H1 (cell line): ENCODE results near the gene NELFCD.

Source experiments
- ATF2 ChIP-seq: IDR thresholded peaks from 2 replicates; pipeline ENCODE4 v1.6.1; 2012; ENCODE audit warnings: low read length, inconsistent platforms
- CHD2 ChIP-seq: IDR thresholded peaks from 2 replicates; pipeline ENCODE4 v1.6.1; 2012; ENCODE audit warnings: low read length, improper control_type of control experiment
- CTCF ChIP-seq, 3 experiments: IDR thresholded peaks; 1 replicate in 2 of 3; 2 replicates in 1 of 3; pipeline versions ENCODE4 v1.5.1 to v1.6.1; 2011; ENCODE audit warnings: low read length in 3 of 3, mild to moderate bottlenecking in 3 of 3, inconsistent platforms in 2 of 3, low read depth in 1 of 3, moderate library complexity in 1 of 3; ENCODE audit not compliant: insufficient read depth in 1 of 3; ENCODE audit errors: control extremely low read depth in 1 of 3
- EP300 ChIP-seq, 2 experiments: IDR thresholded peaks; 1 replicate in 1 of 2; 2 replicates in 1 of 2; pipeline ENCODE4 v1.6.1; 2011 to 2012; ENCODE audit warnings: low read depth in 2 of 2, low read length in 2 of 2, mild to moderate bottlenecking in 2 of 2, borderline replicate concordance in 1 of 2, inconsistent platforms in 1 of 2, moderate library complexity in 1 of 2
- EZH2 ChIP-seq: fragments of 200-600 bp; sonication (generic); IDR thresholded peaks from 2 replicates; pipeline ENCODE4 v1.7.1; 2012; ENCODE audit warnings: low read depth, mild to moderate bottlenecking, moderate library complexity, low read length, inconsistent platforms; ENCODE audit not compliant: severe bottlenecking
- GABPA ChIP-seq: IDR thresholded peaks from 2 replicates; pipeline ENCODE4 v1.6.1; 2011; ENCODE audit warnings: mild to moderate bottlenecking, low read length, moderate library complexity, borderline replicate concordance; ENCODE audit not compliant: insufficient read depth
- HDAC6 ChIP-seq: IDR thresholded peaks from one replicate; pipeline ENCODE4 v1.7.1; 2012; ENCODE audit warnings: low read depth, mild to moderate bottlenecking, inconsistent platforms, low read length, moderate library complexity
- JUN ChIP-seq: IDR thresholded peaks from 2 replicates; pipeline ENCODE4 v1.6.1; 2011; ENCODE audit warnings: low read depth, mild to moderate bottlenecking, improper control_type of control experiment, low read length
- POLR2AphosphoS5 ChIP-seq: IDR thresholded peaks from 2 replicates; pipeline ENCODE4 v1.6.1; 2011; ENCODE audit warnings: low read depth, low read length
- SRF ChIP-seq: IDR thresholded peaks from 2 replicates; pipeline ENCODE4 v1.6.1; 2011; ENCODE audit warnings: mild to moderate bottlenecking, low read depth, low read length, moderate library complexity
- TAF1 ChIP-seq: IDR thresholded peaks from 2 replicates; pipeline ENCODE4 v1.6.1; 2011; ENCODE audit warnings: mild to moderate bottlenecking, low read depth, low read length
- TCF12 ChIP-seq: IDR thresholded peaks from 2 replicates; pipeline ENCODE4 v1.6.1; 2011; ENCODE audit warnings: low read depth, mild to moderate bottlenecking, low read length
- YY1 ChIP-seq: IDR thresholded peaks from 2 replicates; pipeline ENCODE4 v1.6.1; 2011; ENCODE audit warnings: low read depth, mild to moderate bottlenecking, low read length

- TF ChIP-seq GABPA (no peak), POLR2AphosphoS5 (no peak), EZH2 (no peak), ATF2 (no peak), CTCF (IDR thresholded peaks at IDR 0.05; ENCODE audit: control extremely low read depth in 1 of 3, insufficient read depth in 1 of 3, low read depth in 1 of 3, low read length in 3 of 3) (no peak), HDAC6 (no peak), TAF1 (no peak), CHD2 (no peak), TCF12 (no peak), JUN (no peak), SRF (no peak), YY1 (no peak), EP300 (IDR thresholded peaks at IDR 0.05; ENCODE audit: borderline replicate concordance in 1 of 2, low read depth in 2 of 2, low read length in 2 of 2) (no peak)
These were observed 58.2 kb downstream of the NELFCD start for GRCh38 chr20:59039233-59039632.
